Glutamatergic neuron (in vitro differentiated cells): ENCODE measurements around the gene HEYL. TPM values are rescaled to one million over a fixed set of nuclear protein-coding genes. Genes with fewer than 3 reads are reported as not detected.

ENCODE experiments used
- DNase-seq: peaks from one replicate; pipeline ENCODE4 v3.0.0; 2022
- H3K27ac Mint-ChIP-seq: one replicate; pipeline ENCODE4 v1.8.0; 2020; ENCODE audit warnings: mild to moderate bottlenecking, mixed read lengths, inconsistent platforms; ENCODE audit not compliant: unreplicated experiment
- H3K27me3 Mint-ChIP-seq: one replicate; pipeline ENCODE4 v1.8.0; 2020; ENCODE audit warnings: mild to moderate bottlenecking, moderate library complexity, mixed read lengths, inconsistent platforms; ENCODE audit not compliant: unreplicated experiment
- H3K36me3 Mint-ChIP-seq: one replicate; pipeline ENCODE4 v1.8.0; 2020; ENCODE audit warnings: mild to moderate bottlenecking, mixed read lengths, inconsistent platforms; ENCODE audit not compliant: unreplicated experiment
- H3K4me1 Mint-ChIP-seq: one replicate; pipeline ENCODE4 v1.8.0; 2020; ENCODE audit warnings: mild to moderate bottlenecking, low read depth, mixed read lengths, inconsistent platforms; ENCODE audit not compliant: unreplicated experiment
- H3K4me3 Mint-ChIP-seq: one replicate; pipeline ENCODE4 v1.8.0; 2020; ENCODE audit warnings: mild to moderate bottlenecking, mixed read lengths, inconsistent platforms; ENCODE audit not compliant: unreplicated experiment
- H3K9me3 Mint-ChIP-seq: one replicate; pipeline ENCODE4 v1.8.0; 2020; ENCODE audit warnings: mild to moderate bottlenecking, moderate library complexity, mixed read lengths, inconsistent platforms; ENCODE audit not compliant: unreplicated experiment
- CTCF ChIP-seq: fragments of 200-600 bp; sonication (generic); IDR thresholded peaks from one replicate; pipeline ENCODE4 v1.5.0; 2021; ENCODE audit not compliant: partially characterized antibody, unreplicated experiment
- total RNA-seq: library from RNA; stranded (reverse); fragmentation: NEBNext Ultra II Directional; extraction: Animal tissue kit (Norgen Biotek cat#: 25700); gene quantifications from one replicate; pipeline ENCODE4 v1.2.1, GENCODE V29; 2021; ENCODE audit not compliant: unreplicated experiment

HEYL gene
- total RNA-seq, 1 donor from 2014 or later = 9.0 TPM

GRCh38 chr1:39673215-39673614, 33.8 kb upstream of the HEYL start:
- H3K9me3 Mint-ChIP-seq = peaks cover 10% of the 10 kb centered on the region
- H3K4me3 Mint-ChIP-seq = no peak overlapping the region
- no peak for DNase-seq
- peaks cover 35% of the 10 kb centered on the region for H3K27me3 Mint-ChIP-seq
- peaks cover 6% of the 10 kb centered on the region for H3K36me3 Mint-ChIP-seq
- TF ChIP-seq CTCF = no peak
- H3K27ac Mint-ChIP-seq = no peak overlapping the region
- peaks cover 1% of the 10 kb centered on the region for H3K4me1 Mint-ChIP-seq

GRCh38 chr1:39672551-39672947, 33.1 kb upstream of the HEYL start:
- peak; percentile 61 for TF ChIP-seq CTCF
- H3K36me3 Mint-ChIP-seq = peaks cover 6% of the 10 kb centered on the region
- H3K9me3 Mint-ChIP-seq = peaks cover 10% of the 10 kb centered on the region
- peaks cover 1% of the 10 kb centered on the region for H3K4me1 Mint-ChIP-seq
- peak overlapping the region; percentile 87 for H3K4me3 Mint-ChIP-seq
- peak; percentile 31 for DNase-seq
- H3K27ac Mint-ChIP-seq = no peak overlapping the region
- H3K27me3 Mint-ChIP-seq = peaks cover 36% of the 10 kb centered on the region

- DNase-seq = peak; percentile 43
- Mint-ChIP-seq H3K4me3 (peak within 1 kb of the TSS; percentile 87), H3K36me3 (peaks cover 6% of the 10 kb centered on the region), H3K4me1 (peaks cover 1% of the 10 kb centered on the region), H3K27me3 (peaks cover 40% of the 10 kb centered on the region), H3K9me3 (peaks cover 10% of the 10 kb centered on the region), H3K27ac (no peak within 1 kb of the TSS)
- TF ChIP-seq CTCF = no peak
Measured at GRCh38 chr1:39671793-39672550, 32.5 kb upstream of the HEYL start, which contains the start of gene NT5C1A. Gene NT5C1A, minus strand, starts transcription at chr1:39672107. Its CDS starts 69 bp downstream, at chr1:39672038.

GRCh38 chr1:39671433-39671792, 32.0 kb upstream of the HEYL start:
- TF ChIP-seq CTCF = no peak
- DNase-seq = peak; percentile 52
- Mint-ChIP-seq H3K4me3 (peak overlapping the region; percentile 54), H3K9me3 (peaks cover 10% of the 10 kb centered on the region), H3K27me3 (peaks cover 41% of the 10 kb centered on the region), H3K36me3 (peaks cover 6% of the 10 kb centered on the region), H3K4me1 (peaks cover 1% of the 10 kb centered on the region), H3K27ac (no peak overlapping the region)

GRCh38 chr1:39670689-39671088, 31.2 kb upstream of the HEYL start:
- Mint-ChIP-seq H3K4me3 (peak overlapping the region; percentile 54), H3K27ac (no peak overlapping the region)

More at GRCh38 chr1:39670689-39671088, 31.2 kb upstream of the HEYL start:
- Mint-ChIP-seq H3K27me3 (peaks cover 41% of the 10 kb centered on the region), H3K36me3 (peaks cover 6% of the 10 kb centered on the region), H3K4me1 (peaks cover 1% of the 10 kb centered on the region), H3K9me3 (peaks cover 10% of the 10 kb centered on the region)
- DNase-seq = no peak
- TF ChIP-seq CTCF = no peak
